ENCODE results near the gene NELL1.

DNA sequence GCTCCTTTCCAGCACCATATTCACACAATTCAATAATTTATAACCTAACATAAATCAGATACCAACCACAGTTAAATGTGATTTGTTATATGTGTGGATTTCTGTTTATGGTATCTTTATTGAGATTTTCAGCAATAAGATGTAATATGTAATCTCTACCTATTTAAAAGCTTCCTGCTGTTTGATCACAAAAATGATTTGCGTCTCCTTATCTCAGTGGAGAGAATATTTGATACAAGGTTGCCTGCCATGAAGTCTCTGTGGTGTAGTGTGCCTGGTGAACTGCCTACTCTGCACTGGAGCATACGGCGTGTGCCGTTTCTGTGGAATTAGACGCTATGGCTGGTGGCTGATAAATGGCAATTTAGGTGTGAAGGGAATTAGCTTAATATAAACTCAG, 741.1 kb downstream of the NELL1 start:
- TF ChIP-seq, protein P1, sequence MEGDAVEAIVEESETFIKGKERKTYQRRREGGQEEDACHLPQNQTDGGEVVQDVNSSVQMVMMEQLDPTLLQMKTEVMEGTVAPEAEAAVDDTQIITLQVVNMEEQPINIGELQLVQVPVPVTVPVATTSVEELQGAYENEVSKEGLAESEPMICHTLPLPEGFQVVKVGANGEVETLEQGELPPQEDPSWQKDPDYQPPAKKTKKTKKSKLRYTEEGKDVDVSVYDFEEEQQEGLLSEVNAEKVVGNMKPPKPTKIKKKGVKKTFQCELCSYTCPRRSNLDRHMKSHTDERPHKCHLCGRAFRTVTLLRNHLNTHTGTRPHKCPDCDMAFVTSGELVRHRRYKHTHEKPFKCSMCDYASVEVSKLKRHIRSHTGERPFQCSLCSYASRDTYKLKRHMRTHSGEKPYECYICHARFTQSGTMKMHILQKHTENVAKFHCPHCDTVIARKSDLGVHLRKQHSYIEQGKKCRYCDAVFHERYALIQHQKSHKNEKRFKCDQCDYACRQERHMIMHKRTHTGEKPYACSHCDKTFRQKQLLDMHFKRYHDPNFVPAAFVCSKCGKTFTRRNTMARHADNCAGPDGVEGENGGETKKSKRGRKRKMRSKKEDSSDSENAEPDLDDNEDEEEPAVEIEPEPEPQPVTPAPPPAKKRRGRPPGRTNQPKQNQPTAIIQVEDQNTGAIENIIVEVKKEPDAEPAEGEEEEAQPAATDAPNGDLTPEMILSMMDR (conservative IDR thresholded peaks at IDR 0.05 in 1 of 2, IDR thresholded peaks at IDR 0.05 in 1 of 2; ENCODE audit: extremely low read depth in 1 of 2, insufficient read depth in 1 of 2, low read depth in 1 of 2, low read length in 2 of 2) = no peak
- TF ChIP-seq EZH2 (IDR thresholded peaks at IDR 0.05; ENCODE audit: borderline replicate concordance, low read length) = no peak

All from mammary epithelial cell (primary cell).